Measurements from ENCODE around the gene SEC31A.
"Not testable (repeated sequence)": the region's sequence is repeated elsewhere in the genome, so short reads cannot be mapped to it uniquely, and the experiment has no call there.

The SEC31A gene

DNA sequence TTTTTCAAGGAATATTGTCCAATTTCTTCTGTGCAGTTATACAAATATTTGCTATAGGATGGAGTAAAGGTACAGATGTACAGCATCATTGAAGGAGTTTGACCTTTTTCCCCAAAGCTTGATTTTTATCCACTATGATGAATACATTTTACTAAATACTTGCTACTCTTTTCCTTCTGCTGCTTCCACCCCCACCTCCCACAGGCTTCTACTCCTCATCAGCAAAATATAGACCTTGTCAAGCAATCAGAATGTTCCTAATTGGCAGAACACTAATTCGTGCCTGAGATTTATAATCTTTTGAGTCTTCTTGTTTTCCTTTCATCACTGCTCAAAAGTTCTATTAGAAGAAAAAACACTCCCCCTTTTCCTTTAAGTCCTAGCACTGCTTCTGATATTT, 5.8 kb upstream of the SEC31A start:
- DNase-seq: no peak

DNA sequence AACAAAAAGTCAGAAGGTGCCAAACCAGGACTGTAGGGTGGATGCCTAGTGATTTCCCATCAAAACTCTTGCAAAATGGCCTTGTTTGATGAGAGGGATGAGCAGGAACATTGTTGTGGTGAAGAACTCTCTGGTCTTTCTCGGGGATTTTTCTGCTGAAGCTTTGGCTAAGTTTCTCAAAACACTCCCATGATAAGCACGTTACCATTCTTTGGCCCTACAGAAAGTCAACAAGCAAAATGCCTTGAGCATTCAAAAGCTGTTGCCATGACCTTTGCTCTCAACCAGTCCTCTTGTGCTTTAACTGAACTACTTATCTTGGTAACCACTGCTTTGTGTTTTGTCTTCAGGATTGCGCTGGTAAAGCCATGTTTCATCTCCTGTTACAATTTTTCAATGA, 3.0 kb upstream of the SEC31A start:
- DNase-seq: no peak

DNA sequence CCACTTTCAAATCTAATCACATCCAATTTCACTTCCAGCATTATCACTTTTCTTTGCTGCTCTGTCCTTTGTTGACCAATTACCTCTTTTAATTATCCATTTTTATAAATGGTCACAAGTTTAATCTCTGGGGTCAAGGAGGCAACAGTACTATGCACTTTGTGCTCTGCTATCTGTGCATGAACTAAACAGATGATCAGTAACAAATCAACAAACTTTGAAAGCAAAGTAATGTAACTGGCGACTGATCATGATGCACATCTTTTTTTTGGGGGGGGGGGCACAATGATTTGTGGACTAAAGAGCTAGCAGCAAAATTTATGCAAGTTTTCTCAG, 1.5 kb upstream of the SEC31A start:
- no peak for DNase-seq

DNA sequence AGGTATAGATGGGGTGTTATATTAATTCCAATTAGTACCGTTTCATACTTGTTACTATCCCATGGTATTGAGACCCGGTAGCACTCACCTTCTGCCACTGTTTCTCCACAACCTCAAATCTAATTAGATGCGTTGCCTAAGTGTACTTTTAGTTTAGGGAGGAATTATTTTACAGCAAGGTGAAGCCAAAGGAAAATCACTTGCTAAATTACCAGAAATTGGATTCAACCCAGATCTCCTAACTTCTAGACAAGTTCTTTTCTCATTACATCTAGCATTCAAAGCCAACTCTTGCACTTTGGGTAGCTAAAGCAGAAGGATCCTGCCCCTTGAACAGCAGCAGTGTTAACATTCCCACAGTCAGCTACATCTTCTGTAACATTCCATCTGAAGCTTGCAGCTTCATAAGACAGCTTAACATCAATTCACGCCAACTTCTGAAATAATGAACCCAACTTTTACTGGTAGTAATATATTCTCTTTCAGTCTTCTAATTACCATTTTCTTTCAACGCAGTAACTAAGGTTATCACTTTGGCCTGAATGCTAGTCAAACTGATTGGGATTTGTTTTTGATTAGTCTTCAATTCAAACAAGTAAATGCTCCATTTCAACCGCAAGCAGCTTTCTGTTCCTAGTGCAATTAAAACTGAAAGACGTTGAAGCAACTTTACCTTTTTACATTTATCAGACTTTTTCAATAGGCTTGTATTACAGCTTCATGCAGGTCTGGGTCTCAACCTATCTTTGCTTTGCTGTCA, 934 bp upstream of the SEC31A start:
- no peak for DNase-seq

DNA sequence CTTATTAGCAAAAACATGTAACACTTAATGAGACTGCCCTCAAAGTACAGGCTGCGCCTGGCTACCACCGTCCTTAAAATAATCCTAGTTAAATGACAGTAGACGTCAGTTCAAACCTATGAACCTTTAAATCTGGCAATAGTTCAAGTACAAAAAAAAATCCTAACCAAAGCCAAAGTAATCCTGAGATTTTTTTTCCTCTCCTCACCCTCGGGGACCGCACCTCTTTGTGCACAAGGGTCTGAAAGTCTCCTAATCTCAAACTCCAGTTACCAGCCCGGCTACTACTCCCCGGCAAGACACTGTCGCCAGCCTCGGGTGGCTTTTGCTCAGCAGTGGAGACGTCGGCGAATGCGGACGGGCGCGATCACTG, 439 bp downstream of the SEC31A start:
- no peak for DNase-seq

DNA sequence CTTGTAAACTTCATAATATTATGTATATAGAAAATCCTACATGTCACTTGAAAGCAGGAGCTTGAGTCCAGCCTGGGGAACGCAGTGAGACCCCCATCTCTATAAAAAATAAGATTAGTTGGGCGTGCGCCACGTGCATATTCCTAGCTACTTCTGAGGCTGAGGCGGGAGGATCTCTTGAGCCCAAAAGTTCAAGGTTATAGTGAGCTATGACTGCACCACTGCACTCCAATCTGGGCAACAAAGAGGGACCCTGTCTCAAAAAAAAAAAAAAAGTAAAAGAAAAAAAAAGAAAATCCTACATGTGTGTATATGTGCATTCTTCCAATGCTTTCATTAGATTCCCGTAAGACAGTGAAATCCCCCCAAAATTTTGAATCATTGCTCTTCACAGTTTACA, 1.7 kb downstream of the SEC31A start:
- DNase-seq: no peak

DNA sequence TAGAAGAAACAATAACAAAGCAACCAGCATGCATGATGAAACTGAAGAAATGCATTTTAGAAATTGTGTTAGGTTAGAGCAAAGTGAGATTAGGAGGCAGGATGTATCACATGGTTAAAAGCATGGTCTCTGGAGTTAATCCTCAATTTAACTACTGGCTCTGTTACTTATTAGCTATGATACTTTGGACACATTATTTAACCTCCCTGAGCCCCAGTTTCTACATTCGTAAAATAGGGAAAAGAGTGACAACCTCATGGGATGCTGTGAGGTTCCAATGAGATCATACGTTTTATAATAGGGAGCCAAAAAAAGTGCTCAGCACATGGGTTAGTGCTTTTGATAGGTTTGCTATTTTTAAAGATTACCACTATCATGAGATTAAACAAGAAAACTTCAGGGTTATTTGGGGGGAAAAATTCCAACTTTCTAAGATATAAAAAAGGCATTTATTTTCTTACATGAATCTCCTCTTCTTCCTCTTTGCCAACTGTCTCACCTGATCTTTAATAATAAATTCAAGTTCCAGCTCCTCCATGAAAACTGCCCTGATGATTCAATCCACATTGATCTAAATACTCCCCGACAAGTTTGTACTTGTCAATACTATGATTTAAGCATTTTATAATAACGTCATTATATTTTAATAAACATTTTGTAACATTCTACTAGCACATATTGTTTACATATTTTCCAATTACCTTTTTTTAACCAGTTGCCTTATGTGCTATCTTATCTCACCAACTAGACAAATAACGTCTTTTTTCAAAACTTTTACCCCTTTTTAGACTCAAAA, 4.6 kb downstream of the SEC31A start:
- no peak for DNase-seq

DNA sequence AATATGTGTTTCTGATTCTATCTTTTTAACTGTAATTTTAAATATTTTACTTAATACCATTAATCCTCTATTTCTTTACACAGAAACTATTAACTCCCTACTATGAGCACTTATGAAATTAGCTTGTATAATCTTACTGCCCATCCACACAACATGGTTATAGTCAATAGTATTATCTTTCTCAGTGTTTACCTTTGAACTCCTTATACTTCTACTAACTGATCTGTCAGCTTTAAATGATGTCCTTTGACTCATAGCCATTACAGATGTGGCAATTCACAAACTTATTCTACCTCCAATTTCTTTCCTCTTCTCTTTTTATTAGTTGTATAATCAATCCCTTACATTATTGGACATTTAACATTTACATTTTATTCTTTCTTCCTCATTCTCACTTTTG, 5.5 kb downstream of the SEC31A start:
- DNase-seq: no peak

DNA sequence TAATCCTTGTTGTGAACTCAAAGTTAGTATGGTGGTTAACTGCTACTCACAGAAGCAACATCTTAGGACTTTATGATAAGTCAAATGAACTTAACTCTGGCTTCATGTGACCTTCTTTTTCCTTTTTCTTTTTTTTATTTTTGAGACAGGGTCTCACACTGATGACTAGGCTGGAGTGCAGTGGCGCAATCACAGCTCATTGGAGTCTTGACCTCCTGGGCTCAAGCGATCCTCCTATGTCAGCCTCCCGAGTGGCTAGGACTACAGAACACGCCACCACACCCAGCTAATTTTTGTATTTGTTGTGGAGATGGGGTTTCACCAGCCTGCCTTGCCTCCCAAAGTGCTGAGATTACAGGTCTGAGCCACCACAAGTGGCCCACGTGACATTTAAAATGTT, 22.4 kb downstream of the SEC31A start:
- DNase-seq: no peak

DNA sequence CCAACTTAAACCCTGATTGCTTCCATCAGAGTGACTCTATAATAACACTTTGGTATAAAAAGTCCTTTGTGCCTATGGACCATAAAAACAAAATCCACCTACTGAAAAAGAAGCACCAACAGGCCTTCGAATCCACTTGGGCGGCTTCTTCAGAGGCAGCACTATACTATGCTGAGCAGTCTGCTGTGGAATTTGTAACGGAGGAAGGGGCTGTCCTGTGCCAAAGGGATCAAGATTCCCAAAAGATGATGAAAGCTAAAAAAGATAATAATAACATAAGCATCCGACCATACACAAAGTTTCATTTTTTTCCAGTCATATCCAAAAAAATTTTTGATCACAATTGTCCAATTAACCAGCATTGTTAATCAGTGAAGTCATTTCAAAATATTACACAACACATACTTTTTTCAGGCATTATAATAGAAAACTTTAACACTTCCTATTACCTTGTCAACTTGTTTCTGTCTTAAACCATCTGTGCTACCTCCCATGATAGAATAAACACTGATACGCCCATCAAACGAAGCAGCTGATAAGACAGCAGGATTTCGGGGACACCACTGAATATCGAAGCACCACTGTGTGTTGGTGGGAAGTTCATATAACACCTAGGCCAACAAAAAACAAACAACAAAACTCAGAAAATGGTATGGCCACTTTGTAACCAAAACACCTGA, 24.1 kb downstream of the SEC31A start:
- no peak for DNase-seq

DNA sequence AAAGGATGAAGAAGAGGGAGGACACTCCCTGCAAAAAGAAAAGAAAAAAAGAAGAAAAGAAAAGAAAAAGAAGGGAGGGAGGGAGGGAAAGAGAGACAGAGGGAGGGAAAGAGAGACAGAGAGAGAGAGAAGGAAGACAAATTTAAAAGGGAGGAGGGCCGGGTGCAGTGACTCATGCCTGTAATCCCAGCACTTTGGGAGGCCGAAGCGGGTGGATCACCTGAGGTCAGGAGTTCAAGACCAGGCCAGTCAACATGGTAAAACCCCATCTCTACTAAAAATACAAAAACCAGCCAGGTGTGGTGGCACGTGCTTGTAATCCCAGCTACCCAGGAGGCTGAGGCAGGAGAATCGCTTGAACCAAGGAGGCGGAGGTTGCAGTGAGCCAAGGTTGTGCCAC, 24.9 kb downstream of the SEC31A start:
- DNase-seq: peak in 1 of 2 donors; percentile 6

DNA sequence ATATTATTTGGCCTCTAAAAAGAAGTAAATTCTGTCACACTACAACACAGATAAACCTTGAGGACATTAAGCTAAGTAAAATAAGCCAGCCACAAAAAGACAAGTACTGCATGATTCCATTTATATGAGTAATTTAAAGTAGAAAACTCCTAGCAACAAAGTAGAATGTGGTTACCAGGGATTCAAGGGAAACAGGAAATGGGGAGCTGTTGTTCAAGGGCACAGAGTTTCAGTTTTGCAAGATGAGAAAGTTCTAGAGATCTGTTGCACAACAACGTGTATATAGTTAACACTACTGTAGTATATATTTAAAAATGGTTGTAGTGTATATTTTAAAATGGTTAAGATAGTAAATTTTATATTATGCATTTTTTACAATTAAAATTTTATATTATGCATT, 25.4 kb downstream of the SEC31A start:
- DNase-seq: no peak

DNA sequence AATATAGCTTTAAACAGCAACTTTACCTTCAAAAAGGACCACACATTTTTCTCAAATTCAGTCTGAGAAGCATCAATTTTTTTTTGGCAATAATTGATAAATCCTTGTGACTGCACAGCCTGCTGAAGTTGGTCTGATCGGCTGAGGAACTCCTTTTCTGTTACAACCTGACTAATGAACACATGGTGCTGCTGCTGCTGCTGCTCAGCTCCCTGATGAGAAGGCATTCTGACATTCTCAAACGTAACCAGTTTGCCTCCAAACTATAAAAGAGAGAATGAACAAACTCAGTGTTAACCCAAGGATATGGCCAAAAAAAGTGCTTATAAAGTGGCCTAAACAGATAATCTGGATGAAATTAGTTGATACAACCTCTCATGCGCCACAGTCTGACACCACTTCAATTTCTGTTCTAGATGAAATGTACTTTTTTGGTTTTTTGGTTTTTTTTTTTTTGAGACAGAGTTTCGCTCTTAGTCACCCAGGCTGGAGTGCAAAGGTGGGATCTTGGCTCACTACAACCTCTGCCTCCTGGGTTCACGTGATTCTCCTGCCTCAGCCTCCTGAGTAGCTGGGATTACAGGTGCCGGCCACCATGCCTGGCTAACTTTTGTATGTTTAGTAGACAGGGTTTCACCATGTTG, 26.5 kb downstream of the SEC31A start:
- no peak for DNase-seq

DNA sequence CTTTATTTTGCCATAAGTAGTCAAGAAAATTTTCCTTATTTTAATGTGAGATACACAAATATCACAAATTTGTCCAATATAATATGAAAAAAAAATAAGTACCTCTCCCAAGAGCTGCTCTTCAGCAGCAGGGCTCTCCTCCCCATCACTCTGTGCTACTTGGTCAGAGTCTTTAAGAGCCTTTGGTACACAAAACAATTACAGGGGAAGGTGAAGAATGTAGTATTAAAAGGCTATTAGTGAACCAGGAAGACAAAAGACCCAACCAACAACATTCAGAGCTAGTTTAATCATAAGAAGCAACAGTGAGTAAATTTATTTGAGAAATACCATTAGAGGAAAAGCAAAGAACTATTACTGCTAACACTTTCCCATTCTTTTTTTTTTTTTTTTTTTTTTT, 29.4 kb downstream of the SEC31A start:
- DNase-seq: no peak

DNA sequence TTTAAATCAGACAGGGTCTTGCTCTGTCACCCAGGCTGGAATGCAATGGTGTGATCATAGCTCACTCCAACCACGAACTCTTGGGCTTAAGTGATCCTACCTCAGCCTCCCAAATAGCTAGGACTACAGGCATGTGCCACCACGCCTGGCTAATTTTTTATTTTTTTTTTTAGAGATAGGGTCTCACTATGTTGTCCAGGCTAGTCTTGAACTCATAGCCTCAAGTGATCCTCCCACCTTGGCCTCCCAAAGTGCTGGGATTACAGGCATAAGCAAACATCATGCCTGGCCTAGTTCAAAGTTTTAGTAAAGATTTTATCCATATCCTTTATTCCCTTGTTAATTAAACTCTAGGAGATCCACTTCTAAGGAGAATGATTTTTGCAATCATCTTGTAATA, 30.5 kb downstream of the SEC31A start:
- not testable (repeated sequence) for DNase-seq

DNA sequence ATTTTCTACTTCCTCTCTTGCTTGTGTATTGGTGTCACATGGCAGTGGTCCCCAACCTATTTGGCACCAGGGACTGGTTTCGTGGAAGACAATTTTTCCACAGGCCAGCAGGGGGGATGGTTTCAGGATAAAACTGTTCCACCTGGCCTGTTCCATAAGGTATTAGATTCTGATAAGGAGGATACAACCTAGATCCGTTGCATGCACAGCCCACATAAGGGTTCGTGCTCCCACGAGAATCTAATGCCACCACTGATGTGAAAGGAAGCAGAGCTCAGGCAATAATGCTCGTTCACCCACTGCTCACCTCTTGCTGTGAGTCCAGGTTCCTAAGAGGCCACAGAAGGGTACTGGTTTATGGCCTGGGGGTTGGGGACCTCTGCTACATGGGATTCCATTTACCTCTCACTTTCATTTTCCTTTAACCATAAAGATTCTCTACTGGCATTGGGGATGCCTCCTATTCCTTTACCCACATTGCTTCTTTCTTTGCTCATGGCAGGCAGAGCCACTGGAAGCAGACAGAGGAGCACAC, 38.1 kb downstream of the SEC31A start:
- DNase-seq: no peak

DNA sequence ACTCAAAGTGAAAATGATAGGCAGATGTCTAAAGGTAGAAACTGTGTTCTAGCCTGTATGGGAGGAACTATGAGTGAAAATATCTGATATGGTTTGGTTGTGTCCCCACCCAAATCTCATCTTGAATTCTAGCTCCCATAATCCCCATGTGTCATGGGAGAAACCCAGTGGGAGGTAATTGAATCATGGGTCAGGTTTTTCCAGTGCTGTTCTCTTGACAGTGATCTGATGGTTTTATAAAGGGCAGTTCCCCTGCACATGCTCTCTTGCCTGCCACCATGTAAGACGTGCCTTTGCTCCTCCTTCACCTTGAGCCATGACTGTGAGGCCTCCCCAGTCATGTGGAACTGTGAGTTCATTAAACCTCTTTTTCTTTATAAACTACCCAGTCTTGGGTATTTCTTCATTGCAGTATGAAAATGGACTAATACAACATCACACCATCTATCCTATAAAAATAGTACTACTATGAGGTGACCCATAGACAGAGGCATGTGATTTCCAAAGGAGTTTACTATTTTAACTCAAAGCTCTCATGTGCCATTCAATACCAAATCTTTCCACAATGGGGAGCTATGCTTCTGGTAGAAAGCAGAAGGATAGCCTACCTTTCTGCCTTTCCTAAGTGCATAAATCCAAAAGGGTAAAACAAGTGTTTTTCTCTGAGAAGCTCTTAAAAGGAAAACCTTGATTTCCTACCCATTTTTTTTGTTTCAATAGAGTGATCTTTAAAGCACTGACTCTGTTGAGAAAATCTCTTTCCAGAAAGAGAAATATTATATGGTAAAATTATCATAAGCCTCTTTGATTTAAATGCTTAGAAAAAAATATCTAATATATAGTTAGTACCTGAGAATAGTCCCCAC, 38.8 kb downstream of the SEC31A start:
- DNase-seq: no peak

DNA sequence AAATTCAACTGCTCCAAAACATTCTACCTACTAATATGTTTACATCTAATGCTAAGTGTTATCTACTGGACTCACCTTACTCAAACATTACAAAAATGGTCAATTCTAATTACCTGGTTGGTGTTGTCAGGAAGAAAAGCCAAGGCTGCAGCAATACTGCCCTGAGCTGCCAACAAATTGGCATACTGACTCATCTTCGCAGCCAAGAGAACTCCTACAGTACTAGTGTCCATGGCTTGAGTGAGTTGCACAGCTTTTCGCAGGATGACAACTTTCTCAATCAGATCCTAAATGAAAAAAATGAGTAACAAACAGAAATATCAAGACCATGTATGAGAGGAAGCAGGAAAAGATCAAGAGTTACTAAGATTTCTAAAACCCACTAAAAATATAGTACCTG, 39.6 kb downstream of the SEC31A start:
- DNase-seq: no peak

DNA sequence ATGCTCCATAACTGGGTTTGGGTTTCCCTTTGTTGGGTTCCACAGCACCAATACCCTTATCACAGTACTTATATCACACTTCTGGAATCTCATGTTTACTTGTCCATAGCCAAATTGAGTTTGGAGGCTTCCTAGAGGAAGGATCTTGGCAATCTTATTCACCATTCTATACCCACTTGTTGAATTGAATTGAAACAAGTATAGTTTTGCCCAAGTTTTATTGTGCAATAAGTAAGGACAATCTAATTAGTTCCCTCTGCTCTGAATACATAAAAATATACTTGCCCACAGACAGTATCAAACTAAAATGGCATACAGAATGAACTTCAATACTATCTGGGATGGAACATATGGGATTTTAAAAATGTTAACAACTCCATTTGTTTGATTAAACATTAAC, 40.3 kb downstream of the SEC31A start:
- DNase-seq: no peak

DNA sequence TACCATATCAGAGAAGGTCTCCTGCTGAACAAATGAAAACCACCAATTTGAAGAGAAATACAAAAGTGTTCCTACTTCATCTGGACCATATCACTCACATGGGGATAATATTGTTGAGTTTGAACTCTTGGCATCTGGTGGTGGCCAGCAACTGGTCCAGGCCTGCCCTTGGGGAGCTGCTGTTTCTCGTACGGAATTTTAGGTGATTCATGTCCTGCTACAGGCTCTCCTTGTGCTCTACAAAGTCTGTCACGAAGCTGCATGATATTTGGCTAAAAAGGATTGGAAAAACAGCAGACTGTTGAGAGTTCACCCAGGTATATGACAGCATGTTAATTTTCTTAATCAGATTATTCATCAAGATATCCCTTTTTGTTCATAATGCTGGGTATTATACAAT, 42.2 kb downstream of the SEC31A start:
- no peak for DNase-seq

DNA sequence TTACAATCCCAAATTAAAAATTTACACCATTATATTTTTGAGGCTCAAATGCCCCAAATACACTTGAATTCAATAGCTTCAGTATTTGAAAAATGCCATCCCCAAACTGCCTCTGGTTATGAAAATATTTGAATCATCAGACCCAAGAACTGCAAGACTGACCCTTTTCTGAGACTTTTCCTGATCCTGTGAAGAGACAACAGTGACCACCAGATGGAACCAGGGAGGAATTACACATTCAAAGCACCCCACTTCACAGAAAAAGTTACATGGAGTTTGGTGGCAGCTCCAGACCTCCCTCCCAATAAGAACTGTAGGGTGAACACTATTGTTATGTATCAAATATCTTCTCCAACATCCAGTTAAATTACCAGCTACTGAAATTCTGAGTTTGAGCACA, 48.4 kb downstream of the SEC31A start:
- DNase-seq: no peak

DNA sequence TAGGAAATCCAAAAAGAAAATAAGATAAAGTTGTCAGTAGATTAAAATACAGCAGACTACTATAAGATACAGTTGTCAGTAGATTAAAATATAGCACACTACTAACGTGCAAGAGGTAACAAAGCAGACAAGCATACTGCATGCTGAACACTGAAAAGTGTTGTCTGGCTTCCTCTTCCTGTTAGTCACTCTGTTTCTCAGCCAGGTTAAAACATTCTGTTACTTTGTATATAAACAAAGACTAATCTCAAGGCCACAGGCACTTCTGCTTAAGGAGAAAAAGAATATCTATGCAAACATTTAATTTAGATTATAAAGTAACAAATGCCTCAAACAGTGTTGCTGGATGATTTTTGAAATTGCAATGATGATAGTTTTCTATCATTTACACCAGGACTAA, 51.3 kb downstream of the SEC31A start:
- no peak for DNase-seq

Data from stimulated activated CD4-positive, alpha-beta T cell treated with anti-CD3 and anti-CD28 coated beads, Interleukin-2, amount 100 ng/mL, for 24 hours (primary cell).